Measurements from ENCODE around the gene P3H1. TPM values are rescaled to one million over a fixed set of nuclear protein-coding genes. Genes with fewer than 3 reads are reported as not detected.

The P3H1 gene
- total RNA-seq, 4 donors from 2014 or later = 19.5 to 33.5 (median 24.9) TPM

- Histone ChIP-seq H3K36me3 (peaks cover 0 to 34% (median 8%) of the 10 kb centered on the region in 4 donors), H3K27ac (replicated peaks in 1 of 4) (peak overlapping the region in 1 of 4 donors; percentile 44), H3K9me3 (no peaks in the 10 kb centered on the region), H3K4me3 (no peak overlapping the region), H3K4me1 (no peaks in the 10 kb centered on the region), H3K27me3 (no peaks in the 10 kb centered on the region)
- DNase-seq (ENCODE audit: extremely low spot score) = no peak
- intact Hi-C loops (cut with DNase I) = no loop called here
- no peak for TF ChIP-seq CTCF (IDR thresholded peaks at IDR 0.05)
- no peak for TF ChIP-seq POLR2A (IDR thresholded peaks at IDR 0.05; ENCODE audit: low read depth)
- no peak for TF ChIP-seq EP300 (IDR thresholded peaks at IDR 0.05)
- no peak for TF ChIP-seq POLR2AphosphoS5 (IDR thresholded peaks at IDR 0.05)
- WGBS = 77% methylated on average over 5 of the region's 5 CpGs
Measured at GRCh38 chr1:42806593-42806992, 39.8 kb upstream of the P3H1 start.

GRCh38 chr1:42806171-42806570, 39.3 kb upstream of the P3H1 start:
- TF ChIP-seq CTCF (IDR thresholded peaks at IDR 0.05) (no peak), POLR2A (IDR thresholded peaks at IDR 0.05; ENCODE audit: low read depth) (no peak), EP300 (IDR thresholded peaks at IDR 0.05) (no peak), POLR2AphosphoS5 (IDR thresholded peaks at IDR 0.05) (no peak)
- peaks cover 0 to 31% (median 8%) of the 10 kb centered on the region in 4 donors for H3K36me3 ChIP-seq
- H3K4me1 ChIP-seq = no peaks in the 10 kb centered on the region
- H3K27me3 ChIP-seq = no peaks in the 10 kb centered on the region
- no peaks in the 10 kb centered on the region for H3K9me3 ChIP-seq
- H3K4me3 ChIP-seq = no peak overlapping the region
- no peak for DNase-seq (ENCODE audit: extremely low spot score)
- intact Hi-C loops (cut with DNase I) = no loop called here
- H3K27ac ChIP-seq (replicated peaks in 1 of 4) = no peak overlapping the region

- H3K36me3 ChIP-seq = peaks cover 0 to 17% (median 5%) of the 10 kb centered on the region in 4 donors
- 72% methylated on average over 8 of the region's 8 CpGs for WGBS
- intact Hi-C loops (cut with DNase I) = no loop called here
- no peaks in the 10 kb centered on the region for H3K27me3 ChIP-seq
- no peak for DNase-seq (ENCODE audit: extremely low spot score)
- H3K4me1 ChIP-seq = no peaks in the 10 kb centered on the region
- no peaks in the 10 kb centered on the region for H3K9me3 ChIP-seq
- H3K27ac ChIP-seq (replicated peaks in 1 of 4) = peak overlapping the region in 1 of 4 donors; percentile 58
- no peak overlapping the region for H3K4me3 ChIP-seq
- TF ChIP-seq CTCF (IDR thresholded peaks at IDR 0.05) (no peak), POLR2A (IDR thresholded peaks at IDR 0.05; ENCODE audit: low read depth) (no peak), EP300 (IDR thresholded peaks at IDR 0.05) (no peak), POLR2AphosphoS5 (IDR thresholded peaks at IDR 0.05) (no peak)
Measured at GRCh38 chr1:42801832-42802473, 35.1 kb upstream of the P3H1 start.

GRCh38 chr1:42797979-42798378, 31.2 kb upstream of the P3H1 start:
- Histone ChIP-seq H3K27me3 (no peaks in the 10 kb centered on the region), H3K4me1 (peaks cover 0 to 4% (median 0%) of the 10 kb centered on the region in 4 donors), H3K27ac (replicated peaks in 1 of 4) (no peak overlapping the region), H3K4me3 (no peak overlapping the region), H3K36me3 (no peaks in the 10 kb centered on the region), H3K9me3 (no peaks in the 10 kb centered on the region)
- TF ChIP-seq CTCF (IDR thresholded peaks at IDR 0.05) (no peak), EP300 (IDR thresholded peaks at IDR 0.05) (no peak), POLR2AphosphoS5 (IDR thresholded peaks at IDR 0.05) (no peak), POLR2A (IDR thresholded peaks at IDR 0.05; ENCODE audit: low read depth) (no peak)
- DNase-seq (ENCODE audit: extremely low spot score) = no peak
- whole genome bisulfite sequencing = 92% methylated on average over 5 of the region's 5 CpGs
- intact Hi-C loops (cut with DNase I) = no loop called here

GRCh38 chr1:42797414-42797813, 30.6 kb upstream of the P3H1 start:
- WGBS = 93% methylated on average over 3 of the region's 3 CpGs
- no peaks in the 10 kb centered on the region for H3K27me3 ChIP-seq
- no peaks in the 10 kb centered on the region for H3K9me3 ChIP-seq
- intact Hi-C loops (cut with DNase I) = no loop called here
- no peak overlapping the region for H3K27ac ChIP-seq (replicated peaks in 1 of 4)
- no peak overlapping the region for H3K4me3 ChIP-seq
- TF ChIP-seq POLR2AphosphoS5 (IDR thresholded peaks at IDR 0.05) (no peak), EP300 (IDR thresholded peaks at IDR 0.05) (no peak), POLR2A (IDR thresholded peaks at IDR 0.05; ENCODE audit: low read depth) (no peak), CTCF (IDR thresholded peaks at IDR 0.05) (no peak)
- DNase-seq (ENCODE audit: extremely low spot score) = no peak
- H3K4me1 ChIP-seq = peaks cover 0 to 4% (median 0%) of the 10 kb centered on the region in 4 donors
- no peaks in the 10 kb centered on the region for H3K36me3 ChIP-seq

All from esophagus muscularis mucosa (tissue), 4 donors.